LNCAP (cell line): ENCODE data around the gene ZC3H15.

Experiments used
- TF ChIP-seq, protein P1 (sequence below): fragments of 450-650 bp; IDR thresholded peaks from 2 replicates; pipeline ENCODE4 v1.5.1; 2017; ENCODE audit warnings: mild to moderate bottlenecking

Gene ZC3H15

DNA sequence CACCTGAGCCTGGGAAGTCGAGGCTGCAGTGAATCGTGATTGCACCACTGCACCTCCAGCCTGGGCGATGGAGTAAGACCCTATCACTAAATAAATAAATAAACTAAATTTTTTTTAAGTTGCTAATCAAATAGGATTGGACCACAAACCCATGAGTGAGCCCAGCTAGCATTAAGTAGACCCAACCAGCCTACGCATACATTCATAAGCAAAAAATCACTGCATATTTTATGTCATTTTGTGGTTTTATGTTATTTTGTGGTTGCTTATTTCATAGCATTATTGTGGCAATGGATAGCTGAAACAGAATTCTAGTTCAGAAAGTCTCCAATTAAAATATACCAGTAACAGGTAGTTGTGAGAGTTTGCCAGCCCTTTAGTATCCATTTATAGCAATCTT, 29.1 kb upstream of the ZC3H15 start:
- TF ChIP-seq, protein P1, sequence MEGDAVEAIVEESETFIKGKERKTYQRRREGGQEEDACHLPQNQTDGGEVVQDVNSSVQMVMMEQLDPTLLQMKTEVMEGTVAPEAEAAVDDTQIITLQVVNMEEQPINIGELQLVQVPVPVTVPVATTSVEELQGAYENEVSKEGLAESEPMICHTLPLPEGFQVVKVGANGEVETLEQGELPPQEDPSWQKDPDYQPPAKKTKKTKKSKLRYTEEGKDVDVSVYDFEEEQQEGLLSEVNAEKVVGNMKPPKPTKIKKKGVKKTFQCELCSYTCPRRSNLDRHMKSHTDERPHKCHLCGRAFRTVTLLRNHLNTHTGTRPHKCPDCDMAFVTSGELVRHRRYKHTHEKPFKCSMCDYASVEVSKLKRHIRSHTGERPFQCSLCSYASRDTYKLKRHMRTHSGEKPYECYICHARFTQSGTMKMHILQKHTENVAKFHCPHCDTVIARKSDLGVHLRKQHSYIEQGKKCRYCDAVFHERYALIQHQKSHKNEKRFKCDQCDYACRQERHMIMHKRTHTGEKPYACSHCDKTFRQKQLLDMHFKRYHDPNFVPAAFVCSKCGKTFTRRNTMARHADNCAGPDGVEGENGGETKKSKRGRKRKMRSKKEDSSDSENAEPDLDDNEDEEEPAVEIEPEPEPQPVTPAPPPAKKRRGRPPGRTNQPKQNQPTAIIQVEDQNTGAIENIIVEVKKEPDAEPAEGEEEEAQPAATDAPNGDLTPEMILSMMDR: no peak

DNA sequence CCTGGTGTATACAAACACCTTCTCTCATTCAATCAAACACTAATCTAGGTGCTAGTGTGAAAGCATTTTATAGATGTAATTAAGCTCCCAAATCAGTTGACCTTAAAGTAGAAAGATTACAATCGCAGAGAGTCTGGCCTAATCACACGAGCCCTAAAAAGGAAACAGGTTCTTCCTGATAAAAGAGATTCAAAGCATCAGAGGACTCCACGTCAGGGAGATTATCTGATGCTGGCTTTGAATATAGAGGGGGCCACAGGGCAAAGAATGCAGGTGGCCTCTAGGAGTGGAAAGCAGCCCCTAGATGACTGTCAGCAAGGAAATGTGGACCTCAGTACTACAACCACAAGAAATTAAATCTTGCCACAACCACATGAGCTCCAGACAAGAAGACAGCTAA, 28.2 kb upstream of the ZC3H15 start:
- TF ChIP-seq, protein P1: no peak

DNA sequence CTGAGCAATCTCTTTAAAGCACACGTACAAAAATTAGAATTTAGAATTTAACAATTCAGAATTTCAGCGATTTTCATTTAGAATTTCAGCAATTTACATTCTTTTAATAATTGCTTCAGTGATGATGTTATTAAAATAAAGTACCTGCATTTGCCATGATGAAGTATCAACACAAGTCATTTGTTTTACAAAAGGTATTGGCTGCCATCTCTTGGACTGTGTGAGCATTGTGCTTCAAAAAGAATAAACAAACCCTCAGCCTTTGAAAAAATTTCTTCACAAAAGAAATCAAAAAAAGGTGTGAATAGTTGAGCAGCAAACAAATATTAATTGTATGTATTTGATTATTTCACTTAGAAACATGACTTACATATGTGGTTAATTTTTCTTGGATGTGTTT, 27.1 kb upstream of the ZC3H15 start:
- TF ChIP-seq, protein P1: peak; percentile 69

DNA sequence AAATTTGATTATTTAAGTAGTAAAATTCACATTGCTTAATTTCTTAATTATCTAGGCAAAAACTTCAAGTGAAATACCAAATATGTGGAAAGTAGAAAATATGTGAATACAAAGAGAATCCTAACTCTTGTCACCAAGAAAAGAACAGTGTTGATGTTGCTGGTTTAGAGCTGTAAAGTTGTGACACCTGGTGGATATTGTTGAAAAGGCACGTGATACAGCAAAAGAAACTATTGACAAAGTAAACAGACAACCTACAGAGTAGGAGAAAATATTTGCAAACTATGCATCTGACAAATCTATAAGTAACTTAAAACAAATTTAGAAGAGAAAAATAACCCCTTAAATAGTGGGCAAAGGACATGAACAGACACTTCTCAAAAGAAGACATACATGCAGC, 25.6 kb upstream of the ZC3H15 start:
- TF ChIP-seq, protein P1: peak; percentile 52; the same call in 1 of the 2 replicates

DNA sequence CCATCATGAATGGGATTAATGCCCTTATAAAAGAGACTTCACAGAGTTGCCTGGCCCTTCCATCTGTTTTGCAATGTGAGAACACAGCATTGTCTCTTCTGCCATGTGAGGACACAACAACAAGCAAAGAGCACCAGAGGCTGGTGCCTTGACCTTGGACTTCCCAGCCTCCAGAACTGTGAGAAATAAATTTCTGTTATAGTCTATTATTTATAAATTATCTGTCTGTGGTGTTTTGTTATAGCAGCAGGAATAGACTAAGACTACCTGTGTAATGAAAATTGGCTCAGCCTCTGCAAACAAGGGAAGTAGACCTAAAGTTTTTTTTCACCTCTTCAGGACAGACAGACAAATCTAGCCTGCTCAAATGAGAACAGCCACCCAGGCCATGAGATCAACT, 19.3 kb upstream of the ZC3H15 start:
- TF ChIP-seq, protein P1: no peak

DNA sequence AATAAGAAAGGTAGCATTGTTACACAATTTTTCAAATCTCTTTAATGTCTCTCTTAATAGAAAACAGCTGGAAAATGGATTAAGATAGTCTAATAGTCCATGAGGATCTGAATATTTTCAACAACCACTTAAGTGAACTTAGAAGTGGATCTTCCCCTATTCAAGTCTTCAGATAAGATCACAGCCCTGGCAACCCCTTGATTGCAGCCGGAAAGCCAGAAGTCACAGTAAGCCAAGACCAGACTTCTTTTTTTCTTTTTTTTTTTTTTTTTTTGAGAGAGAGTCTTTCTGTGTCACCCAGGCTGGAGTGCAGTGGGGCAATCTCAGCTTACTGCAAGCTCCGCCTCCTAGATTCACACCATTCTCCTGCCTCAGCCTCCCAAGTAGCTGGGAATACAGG, 18.6 kb upstream of the ZC3H15 start:
- TF ChIP-seq, protein P1: no peak

DNA sequence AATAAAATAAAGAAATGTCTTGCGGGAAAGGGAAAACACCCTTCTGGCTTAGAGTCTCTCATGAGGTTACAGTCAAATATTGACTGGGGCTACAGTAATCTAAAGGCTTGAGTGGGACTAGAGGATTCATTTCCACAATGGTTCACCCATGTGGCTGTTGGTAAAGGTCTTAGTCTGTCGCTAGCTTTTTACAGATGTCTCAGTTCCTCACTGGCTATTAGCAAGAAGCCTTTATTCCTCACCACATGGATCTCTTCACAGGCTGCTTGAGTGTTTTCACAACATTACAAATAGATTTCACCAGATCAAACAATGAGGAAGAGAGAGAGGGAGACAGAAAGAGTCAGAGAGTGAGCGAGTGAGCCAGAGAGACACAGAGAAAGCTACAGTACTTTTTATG, 8.3 kb upstream of the ZC3H15 start:
- TF ChIP-seq, protein P1: no peak

DNA sequence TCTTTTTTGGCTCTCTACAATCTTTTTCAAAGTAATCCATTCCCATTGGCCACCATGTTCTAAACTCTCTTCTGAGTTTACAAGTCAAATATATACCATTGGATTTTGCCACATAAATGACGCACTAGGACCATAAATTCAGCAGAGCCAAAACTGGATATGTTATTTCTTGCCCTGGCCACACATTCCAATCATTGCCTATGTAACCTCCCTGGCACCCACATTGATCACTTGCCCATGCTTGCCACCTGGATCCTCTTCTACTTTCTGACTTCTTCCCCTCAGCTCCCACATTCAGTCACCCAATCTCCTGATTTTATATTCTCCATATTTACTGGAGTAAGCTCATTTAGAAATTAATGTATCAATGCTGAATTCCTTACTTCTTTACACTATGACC, 5.1 kb upstream of the ZC3H15 start:
- TF ChIP-seq, protein P1: no peak
